Peyer's patch (tissue), 4 donors: ENCODE measurements around the gene IGF2BP2.

Experiments used
- POLR2A ChIP-seq, 2 donors: fragments of 450-650 bp; IDR thresholded peaks; one replicate each; pipeline ENCODE4 v1.5.1; 2017; ENCODE audit warnings: antibody characterized with exemption in 2 of 2, mild to moderate bottlenecking in 2 of 2, moderate library complexity in 2 of 2
- TF ChIP-seq, protein P1 (sequence below), 6 experiments: fragments of 450-650 bp in 4 of 6; fragments of 200-600 bp in 2 of 6; sonication (generic) in 1 of 6; IDR thresholded peaks; one replicate each; pipeline ENCODE4 v1.5.1; 2017 to 2019; ENCODE audit warnings: antibody characterized with exemption in 6 of 6, mild to moderate bottlenecking in 3 of 6, moderate library complexity in 1 of 6

DNA sequence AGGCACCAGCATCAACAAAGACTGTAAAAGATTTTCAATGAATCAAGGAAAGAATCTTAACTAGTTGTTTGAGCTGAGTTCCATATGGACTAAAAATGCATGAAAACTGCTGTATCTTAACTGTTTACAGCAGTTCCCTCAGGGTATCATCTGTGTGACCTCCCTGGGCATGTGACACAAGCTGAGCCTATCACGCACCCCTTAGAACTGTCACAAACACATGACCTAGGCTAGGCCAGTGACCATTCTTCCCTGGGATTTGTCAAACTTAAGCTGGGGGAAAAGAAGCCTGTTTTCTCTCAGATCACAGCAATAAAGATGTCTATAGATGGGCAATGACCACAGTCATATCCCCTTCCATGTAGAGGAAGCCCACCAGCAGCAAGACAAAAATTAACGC, 35.7 kb downstream of the IGF2BP2 start:
- no peak for TF ChIP-seq POLR2A (IDR thresholded peaks at IDR 0.05)
- TF ChIP-seq, protein P1, sequence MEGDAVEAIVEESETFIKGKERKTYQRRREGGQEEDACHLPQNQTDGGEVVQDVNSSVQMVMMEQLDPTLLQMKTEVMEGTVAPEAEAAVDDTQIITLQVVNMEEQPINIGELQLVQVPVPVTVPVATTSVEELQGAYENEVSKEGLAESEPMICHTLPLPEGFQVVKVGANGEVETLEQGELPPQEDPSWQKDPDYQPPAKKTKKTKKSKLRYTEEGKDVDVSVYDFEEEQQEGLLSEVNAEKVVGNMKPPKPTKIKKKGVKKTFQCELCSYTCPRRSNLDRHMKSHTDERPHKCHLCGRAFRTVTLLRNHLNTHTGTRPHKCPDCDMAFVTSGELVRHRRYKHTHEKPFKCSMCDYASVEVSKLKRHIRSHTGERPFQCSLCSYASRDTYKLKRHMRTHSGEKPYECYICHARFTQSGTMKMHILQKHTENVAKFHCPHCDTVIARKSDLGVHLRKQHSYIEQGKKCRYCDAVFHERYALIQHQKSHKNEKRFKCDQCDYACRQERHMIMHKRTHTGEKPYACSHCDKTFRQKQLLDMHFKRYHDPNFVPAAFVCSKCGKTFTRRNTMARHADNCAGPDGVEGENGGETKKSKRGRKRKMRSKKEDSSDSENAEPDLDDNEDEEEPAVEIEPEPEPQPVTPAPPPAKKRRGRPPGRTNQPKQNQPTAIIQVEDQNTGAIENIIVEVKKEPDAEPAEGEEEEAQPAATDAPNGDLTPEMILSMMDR (IDR thresholded peaks at IDR 0.05), result no peak
